Mesendoderm (in vitro differentiated cells): ENCODE data around the gene LRPPRC. TPM values are rescaled to one million over a fixed set of nuclear protein-coding genes. Genes with fewer than 3 reads are reported as not detected.

ENCODE experiments used
- DNase-seq: peaks from one replicate; pipeline ENCODE4 v3.0.0; 2013
- H2AK5ac ChIP-seq: 2 replicates; pipeline ENCODE4 v1.6.1; 2013; ENCODE audit warnings: low read length, inconsistent platforms
- H2BK120ac ChIP-seq: 2 replicates; pipeline ENCODE4 v1.6.1; 2013; ENCODE audit warnings: low read depth, mild to moderate bottlenecking, low read length, moderate library complexity, mixed read lengths
- H2BK15ac ChIP-seq: replicated peaks from 2 replicates; pipeline ENCODE4 v1.6.1; 2013; ENCODE audit warnings: low read depth, mild to moderate bottlenecking, moderate library complexity
- H2BK5ac ChIP-seq: 2 replicates; pipeline ENCODE4 v1.6.1; 2013; ENCODE audit warnings: low read length, inconsistent platforms
- H3K18ac ChIP-seq: 2 replicates; pipeline ENCODE4 v1.6.1; 2013; ENCODE audit warnings: mild to moderate bottlenecking, low read length, mixed read lengths
- H3K23ac ChIP-seq: one replicate; pipeline ENCODE4 v1.6.1; 2013; ENCODE audit warnings: low read length
- H3K27ac ChIP-seq: 2 replicates; pipeline ENCODE4 v1.5.1; 2013; ENCODE audit warnings: low read depth, mild to moderate bottlenecking, inconsistent platforms, low read length, moderate library complexity
- H3K27me3 ChIP-seq: 2 replicates; pipeline ENCODE4 v1.6.1; 2013; ENCODE audit warnings: low read length, control low read depth, mild to moderate bottlenecking, inconsistent platforms; ENCODE audit not compliant: insufficient read depth, poor library complexity
- H3K36me3 ChIP-seq: 2 replicates; pipeline ENCODE4 v1.6.1; 2013; ENCODE audit warnings: low read length, inconsistent platforms; ENCODE audit not compliant: control insufficient read depth, insufficient read depth
- H3K4ac ChIP-seq: one replicate; pipeline ENCODE4 v1.6.1; 2013; ENCODE audit warnings: low read depth, mild to moderate bottlenecking, low read length, moderate library complexity
- H3K4me1 ChIP-seq: 2 replicates; pipeline ENCODE4 v1.6.1; 2013; ENCODE audit warnings: low read depth, low read length, inconsistent platforms; ENCODE audit not compliant: control insufficient read depth
- H3K4me2 ChIP-seq: 2 replicates; pipeline ENCODE4 v1.6.1; 2013; ENCODE audit warnings: low read length
- H3K4me3 ChIP-seq: 2 replicates; pipeline ENCODE4 v1.5.1; 2013; ENCODE audit warnings: mild to moderate bottlenecking, low read length
- H3K56ac ChIP-seq: one replicate; pipeline ENCODE4 v1.6.1; 2013; ENCODE audit warnings: low read length
- H3K79me1 ChIP-seq: 2 replicates; pipeline ENCODE4 v1.6.1; 2013; ENCODE audit warnings: low read length, inconsistent platforms
- H3K79me2 ChIP-seq: 2 replicates; pipeline ENCODE4 v1.6.1; 2013; ENCODE audit warnings: mild to moderate bottlenecking, low read length; ENCODE audit not compliant: control insufficient read depth, insufficient read depth
- H3K9ac ChIP-seq: 2 replicates; pipeline ENCODE4 v1.6.1; 2013; ENCODE audit warnings: low read length, inconsistent platforms
- H4K5ac ChIP-seq: one replicate; pipeline ENCODE4 v1.6.1; 2013; ENCODE audit warnings: low read length
- H4K8ac ChIP-seq: one replicate; pipeline ENCODE4 v1.6.1; 2013; ENCODE audit warnings: low read depth, mild to moderate bottlenecking, control low read depth, low read length, moderate library complexity
- WGBS: extraction: QIAGEN DNeasy Blood & Tissue Kit; methylation state at CpG from one replicate; pipeline ENCODE4 v1.1.7; 2013; ENCODE audit warnings: low lambda C conversion rate, missing lambda C conversion rate; ENCODE audit not compliant: insufficient coverage; ENCODE audit errors: extremely low coverage; 5-methylcytosine and 5-hydroxymethylcytosine counted together
- small RNA-seq: library from polyadenylated mRNA; stranded (forward); fragments of <200 nt; extraction: miRNeasy Mini kit (QIAGEN cat#:217004); gene quantifications from one replicate; pipeline ENCODE3, GENCODE V24; 2013; ENCODE audit not compliant: insufficient read depth

The LRPPRC gene

DNA sequence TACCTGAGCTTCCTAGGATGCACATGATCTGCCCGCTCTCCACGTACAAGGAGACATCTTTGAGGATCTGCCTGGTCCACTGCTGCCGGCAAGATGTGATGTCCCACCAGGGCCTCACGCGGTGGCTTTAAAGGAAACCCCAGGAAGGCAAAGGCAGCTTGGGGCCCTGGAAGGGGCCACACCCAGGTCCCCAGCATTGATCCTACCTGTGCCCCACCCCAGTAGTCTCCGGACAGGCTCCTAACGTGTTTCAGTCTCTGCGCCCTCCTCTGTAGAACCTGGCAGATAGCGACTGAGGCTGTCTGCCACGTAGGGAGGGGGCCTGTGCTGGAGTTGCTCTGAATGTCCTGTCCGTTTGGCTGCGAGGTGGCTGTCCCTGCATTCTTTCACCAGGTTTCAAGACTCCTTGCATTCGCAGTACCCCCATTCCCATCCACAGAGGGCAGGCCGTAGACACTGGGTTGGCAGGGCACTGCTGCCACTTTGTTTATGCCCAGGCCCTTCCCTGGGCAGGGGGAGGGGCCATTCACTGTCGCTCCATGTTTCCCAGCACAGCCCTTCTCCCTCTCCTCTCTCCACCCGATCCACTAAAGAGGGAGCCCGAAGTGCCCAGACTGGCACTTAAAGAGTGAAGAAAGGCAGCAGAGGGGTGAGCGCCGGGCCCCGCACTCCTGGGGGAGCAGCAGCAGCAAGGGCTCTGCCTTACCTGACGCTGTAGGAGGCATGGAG, 157.8 kb downstream of the LRPPRC start:
- no peaks in the 10 kb centered on the region for H3K79me2 ChIP-seq
- no peak overlapping the region for H2BK5ac ChIP-seq
- no peak for DNase-seq
- H3K27ac ChIP-seq = no peak overlapping the region
- no peak overlapping the region for H3K56ac ChIP-seq
- no peaks in the 10 kb centered on the region for H3K4me1 ChIP-seq
- no peak overlapping the region for H3K4ac ChIP-seq
- H3K27me3 ChIP-seq = no peaks in the 10 kb centered on the region
- H3K79me1 ChIP-seq = no peaks in the 10 kb centered on the region
- no peak overlapping the region for H4K8ac ChIP-seq
- no peak overlapping the region for H4K5ac ChIP-seq
- no peak overlapping the region for H2AK5ac ChIP-seq
- no CpG with 5 or more reads among the region's 21 CpGs for WGBS
- H3K23ac ChIP-seq = no peak overlapping the region
- no peak overlapping the region for H3K18ac ChIP-seq
- H2BK15ac ChIP-seq = no peak overlapping the region
- H2BK120ac ChIP-seq = no peak overlapping the region
- no peak overlapping the region for H3K4me2 ChIP-seq
- no peak overlapping the region for H3K4me3 ChIP-seq
- H3K36me3 ChIP-seq = no peaks in the 10 kb centered on the region
- H3K9ac ChIP-seq = no peak overlapping the region

DNA sequence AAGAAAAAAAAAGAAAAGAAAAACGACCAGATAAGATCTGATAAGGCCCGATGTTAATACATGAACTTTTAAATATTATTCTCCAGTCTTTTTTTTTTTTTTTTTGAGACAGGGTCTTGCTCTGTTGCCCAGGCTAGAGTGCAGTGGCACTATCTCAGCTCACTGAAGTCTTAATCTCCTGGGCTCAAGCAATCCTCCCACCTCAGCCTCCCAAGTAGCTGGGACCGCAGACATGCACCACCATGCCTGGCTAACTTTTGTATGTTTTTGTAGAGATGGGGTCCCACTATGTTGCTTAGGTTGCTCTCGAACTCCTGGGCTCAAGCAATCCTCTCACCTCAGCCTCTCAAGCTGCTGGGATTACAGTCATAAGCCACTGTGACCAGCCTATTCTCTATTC, 158.8 kb downstream of the LRPPRC start:
- no peak overlapping the region for H2BK5ac ChIP-seq
- no peak overlapping the region for H3K4ac ChIP-seq
- no peaks in the 10 kb centered on the region for H3K79me1 ChIP-seq
- no peaks in the 10 kb centered on the region for H3K4me1 ChIP-seq
- H4K8ac ChIP-seq = no peak overlapping the region
- H2AK5ac ChIP-seq = no peak overlapping the region
- no peak overlapping the region for H3K4me2 ChIP-seq
- H3K36me3 ChIP-seq = no peaks in the 10 kb centered on the region
- H3K23ac ChIP-seq = no peak overlapping the region
- no peak overlapping the region for H3K18ac ChIP-seq
- no CpG with 5 or more reads among the region's 4 CpGs for WGBS
- no peak overlapping the region for H3K4me3 ChIP-seq
- H4K5ac ChIP-seq = no peak overlapping the region
- H3K27ac ChIP-seq = no peak overlapping the region
- no peak overlapping the region for H2BK120ac ChIP-seq
- no peaks in the 10 kb centered on the region for H3K79me2 ChIP-seq
- H2BK15ac ChIP-seq = no peak overlapping the region
- DNase-seq = no peak
- H3K56ac ChIP-seq = no peak overlapping the region
- no peaks in the 10 kb centered on the region for H3K27me3 ChIP-seq
- H3K9ac ChIP-seq = no peak overlapping the region

Small RNA genes lying within 50 kb of the gene (small RNA-seq; reads per million reads assigned to genes)
- not detected for gene RN7SL455P
- gene RNU6-1048P = not detected
